NB4 (cell line): ENCODE data around the gene DHX38.
"Not testable (repeated sequence)": the region's sequence is repeated elsewhere in the genome, so short reads cannot be mapped to it uniquely, and the experiment has no call there.

ENCODE experiments used
- DNase-seq: peaks from one replicate; pipeline ENCODE4 v3.0.0; 2010; ENCODE audit warnings: low read depth
- H3K4me3 ChIP-seq: one replicate; pipeline ENCODE4 v1.5.1; 2011; ENCODE audit warnings: mild to moderate bottlenecking, low read depth, low read length, moderate library complexity
- CTCF ChIP-seq: IDR thresholded peaks from one replicate; pipeline ENCODE4 v1.5.1; 2012; ENCODE audit warnings: low read depth, low read length
- MAX ChIP-seq: IDR thresholded peaks from 2 replicates; pipeline ENCODE4 v1.6.1; 2011; ENCODE audit warnings: low read depth, low read length
- MYC ChIP-seq: IDR thresholded peaks from 2 replicates; pipeline ENCODE4 v1.6.1; 2011; ENCODE audit warnings: low read depth, low read length
- POLR2A ChIP-seq: IDR thresholded peaks from 2 replicates; pipeline ENCODE4 v1.6.1; 2011; ENCODE audit warnings: mild to moderate bottlenecking; ENCODE audit not compliant: insufficient read length; ENCODE audit errors: extremely low read depth

Gene DHX38

GRCh38 chr16:72055911-72056310 is 37.7 kb upstream of the DHX38 start:
- TF ChIP-seq CTCF, result no peak
- TF ChIP-seq POLR2A, result no peak
- TF ChIP-seq MAX, result no peak
- TF ChIP-seq MYC, result no peak

GRCh38 chr16:72057313-72057712 is 36.3 kb upstream of the DHX38 start:
- DNase-seq, H3K4me3 ChIP-seq: not testable (repeated sequence)

More at GRCh38 chr16:72055911-72056310, 37.7 kb upstream of the DHX38 start:
- no peak for DNase-seq
- no peak overlapping the region for H3K4me3 ChIP-seq

GRCh38 chr16:72059060-72059459 is 34.6 kb upstream of the DHX38 start:
- not testable (repeated sequence) for DNase-seq

GRCh38 chr16:72060405-72060804 is 33.2 kb upstream of the DHX38 start:
- TF ChIP-seq CTCF, result no peak
- no peak for TF ChIP-seq MAX
- TF ChIP-seq MYC, result no peak
- TF ChIP-seq POLR2A, result no peak
- no peak for DNase-seq
- H3K4me3 ChIP-seq, result no peak overlapping the region

More at GRCh38 chr16:72059060-72059459, 34.6 kb upstream of the DHX38 start:
- not testable (repeated sequence) for H3K4me3 ChIP-seq

- TF ChIP-seq CTCF (no peak), POLR2A (no peak), MAX (no peak), MYC (no peak)
- H3K4me3 ChIP-seq, result no peak overlapping the region
- no peak for DNase-seq
Observed at GRCh38 chr16:72061564-72061963, 32.1 kb upstream of the DHX38 start.

- TF ChIP-seq MYC (no peak), POLR2A (no peak), MAX (no peak), CTCF (no peak)
- DNase-seq, result no peak
- no peak overlapping the region for H3K4me3 ChIP-seq
Observed at GRCh38 chr16:72064361-72064894, 29.2 kb upstream of the DHX38 start.

GRCh38 chr16:72066747-72067146 is 26.9 kb upstream of the DHX38 start:
- DNase-seq, result peak; percentile 66
- TF ChIP-seq POLR2A (no peak), CTCF (peak; percentile 62)
- no peak overlapping the region for H3K4me3 ChIP-seq
